ENCODE measurements around the gene EIF4ENIF1. TPM values are rescaled to one million over a fixed set of nuclear protein-coding genes. Genes with fewer than 3 reads are reported as not detected.

Gene EIF4ENIF1
- total and polyA plus RNA-seq, 9 of the 15 experiments (the other 6 are each of a cell fraction or from before 2014, with no cell fraction given): 2.5 to 24.9 (median 15.8) TPM

DNA sequence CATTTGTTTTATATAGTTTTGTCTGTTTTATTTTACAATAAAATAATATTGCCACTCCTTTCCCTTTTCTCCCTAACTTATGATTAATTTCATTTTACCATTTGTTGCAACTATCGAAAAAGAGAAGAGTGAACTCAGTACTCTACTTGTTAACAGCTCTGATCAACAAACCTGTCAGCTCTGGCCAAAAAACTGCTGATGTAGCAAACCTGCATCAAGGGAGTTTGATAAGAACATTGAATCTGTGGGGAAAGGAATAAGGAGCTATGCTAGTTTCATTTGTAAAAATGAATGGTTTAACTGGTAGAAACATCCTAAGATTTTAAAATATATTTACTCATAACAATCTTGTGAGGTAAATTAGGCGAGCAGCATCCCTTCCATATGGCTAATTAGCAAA, 42.9 kb downstream of the EIF4ENIF1 start (continued):
- TF ChIP-seq RBBP5 (IDR thresholded peaks at IDR 0.05; ENCODE audit: borderline replicate concordance, insufficient read depth, low read length, poor library complexity, severe bottlenecking) (no peak), FOXA1 (IDR thresholded peaks at IDR 0.05; ENCODE audit: borderline replicate concordance) (no peak), MAFG (tag; conservative IDR thresholded peaks at IDR 0.05) (peak; percentile 78), ZNF232 (CRISPR knock-in tag; IDR thresholded peaks at IDR 0.05) (no peak), ZNF75A (CRISPR knock-in tag; IDR thresholded peaks at IDR 0.05) (no peak), TRIM28 (IDR thresholded peaks at IDR 0.05) (no peak), FOXP1 (CRISPR knock-in tag; IDR thresholded peaks at IDR 0.05) (no peak)
- TF ChIP-seq, protein P1, sequence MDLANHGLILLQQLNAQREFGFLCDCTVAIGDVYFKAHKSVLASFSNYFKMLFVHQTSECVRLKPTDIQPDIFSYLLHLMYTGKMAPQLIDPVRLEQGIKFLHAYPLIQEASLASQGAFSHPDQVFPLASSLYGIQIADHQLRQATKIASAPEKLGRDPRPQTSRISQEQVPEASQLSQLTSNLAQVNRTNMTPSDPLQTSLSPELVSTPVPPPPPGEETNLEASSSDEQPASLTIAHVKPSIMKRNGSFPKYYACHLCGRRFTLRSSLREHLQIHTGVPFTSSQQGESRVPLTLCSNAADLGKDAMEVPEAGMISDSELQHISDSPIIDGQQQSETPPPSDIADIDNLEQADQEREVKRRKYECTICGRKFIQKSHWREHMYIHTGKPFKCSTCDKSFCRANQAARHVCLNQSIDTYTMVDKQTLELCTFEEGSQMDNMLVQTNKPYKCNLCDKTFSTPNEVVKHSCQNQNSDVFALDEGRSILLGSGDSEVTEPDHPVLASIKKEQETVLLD (IDR thresholded peaks at IDR 0.05): no peak

DNA sequence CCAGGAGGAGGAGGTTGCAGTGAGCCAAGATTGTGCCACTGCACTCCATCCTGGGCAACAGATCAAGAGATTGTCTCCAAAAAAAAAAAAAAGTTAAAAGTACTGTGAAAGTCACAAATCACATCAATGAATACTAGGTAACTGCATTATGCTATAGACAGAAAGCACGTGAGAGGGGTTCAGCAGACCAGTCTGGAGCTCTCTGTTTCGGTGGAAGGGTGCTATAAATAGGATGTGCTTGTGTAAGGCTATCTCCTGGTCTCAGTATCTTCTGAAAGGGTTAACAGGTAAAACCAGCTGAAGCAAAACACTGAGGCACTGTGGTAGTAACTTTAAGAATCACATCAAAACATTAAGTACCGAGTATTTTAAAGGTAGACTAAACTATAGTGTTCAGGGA, 43.4 kb downstream of the EIF4ENIF1 start:
- no peak for ATAC-seq
- Histone ChIP-seq H3K9ac (ENCODE audit: insufficient read depth in 1 of 2, low read depth in 2 of 2, low read length in 2 of 2) (no peak overlapping the region), H3K79me2 (ENCODE audit: control insufficient read depth, insufficient read depth, low read length) (no peaks in the 10 kb centered on the region), H4K20me1 (replicated peaks; ENCODE audit: control insufficient read depth, insufficient read depth, low read length) (no peaks in the 10 kb centered on the region), H3K9me3 (replicated peaks; ENCODE audit: control insufficient read depth, insufficient read depth, low read depth, low read length) (no peaks in the 10 kb centered on the region), H3K27ac (ENCODE audit: extremely low read depth, low read depth, low read length) (no peak overlapping the region), H3K4me2 (ENCODE audit: insufficient read depth, low read length) (no peak overlapping the region), H3K9me1 (ENCODE audit: control insufficient read depth, insufficient read depth, low read length) (no peaks in the 10 kb centered on the region), H3K4me1 (replicated peaks in 1 of 2; ENCODE audit: control insufficient read depth in 2 of 2, insufficient read depth in 2 of 2, low read length in 2 of 2) (no peaks in the 10 kb centered on the region), H2AFZ (ENCODE audit: low read depth, low read length) (no peak overlapping the region), H3K27me3 (ENCODE audit: control insufficient read depth in 2 of 2, insufficient read depth in 2 of 2, low read length in 2 of 2) (no peaks in the 10 kb centered on the region), H3K36me3 (ENCODE audit: control insufficient read depth, insufficient read depth, low read length) (peaks cover 54% of the 10 kb centered on the region; the same call in 2 of the 3 replicates), H3K4me3 (no peak overlapping the region)
- intact Hi-C loops (cut with micrococcal nuclease): no loop called here
- no peak for FAIRE-seq
- DNase-seq (ENCODE audit: extremely low read depth in 1 of 4, low spot score in 3 of 4): no peak
- POLR2A ChIA-PET: interaction anchor here (0.6 to 1.1 kb wide), 2 partner anchors 21 to 22 kb away, joined by 3 read pairs; no protein-coding TSS in a partner anchor
- no TSS peak for BruUV-seq (replicated peaks)
- WGBS (ENCODE audit: insufficient coverage, low coverage, missing lambda C conversion rate): 56% methylated on average over 3 of the region's 3 CpGs
- in situ Hi-C loops (cut with MboI): no loop called here
- TF ChIP-seq JUND (IDR thresholded peaks at IDR 0.05; ENCODE audit: borderline replicate concordance, low read depth, low read length) (no peak), JUND (tag; IDR thresholded peaks at IDR 0.05; ENCODE audit: borderline replicate concordance, low read depth, low read length) (no peak), SP1 (CRISPR knock-in tag; IDR thresholded peaks at IDR 0.05) (no peak), GABPB1 (CRISPR knock-in tag; IDR thresholded peaks at IDR 0.05) (no peak), TBP (optimal IDR thresholded peaks at IDR 0.05; ENCODE audit: low read depth, low read length) (no peak), HMGN3 (IDR thresholded peaks at IDR 0.05; ENCODE audit: borderline replicate concordance, extremely low read depth, insufficient read length, low read depth, low read length) (no peak), XRCC3 (IDR thresholded peaks at IDR 0.05) (no peak)
- CTCF ChIA-PET (ENCODE audit: low intra/inter-chr PET ratio): no interaction called here
